Adrenal gland (tissue), 5 donors: ENCODE measurements around the gene CGAS.

Experiments
- CTCF ChIP-seq, 6 experiments: fragments of 450-650 bp in 4 of 6; fragments of 200-600 bp in 2 of 6; sonication (generic) in 1 of 6; IDR thresholded peaks; 1 replicate in 5 of 6; 2 replicates in 1 of 6; pipeline versions ENCODE4 v1.5.1 to v1.8.0; 2016 to 2021; ENCODE audit warnings: antibody characterized with exemption in 6 of 6, mild to moderate bottlenecking in 2 of 6, moderate library complexity in 1 of 6
- POLR2A ChIP-seq, 2 donors: fragments of 450-650 bp; IDR thresholded peaks; one replicate each; pipeline ENCODE4 v1.6.1; 2017; ENCODE audit warnings: antibody characterized with exemption in 2 of 2, mild to moderate bottlenecking in 2 of 2, moderate library complexity in 1 of 2
- donor health status: DM: no; HTN: no; CAD: no.

- no peak for TF ChIP-seq CTCF (IDR thresholded peaks at IDR 0.05)
- TF ChIP-seq POLR2A (IDR thresholded peaks at IDR 0.05): no peak
These were observed 76.9 kb downstream of the CGAS start for GRCh38 chr6:73375216-73375615.
